ENCODE results near the gene KDM3B. TPM values are rescaled to one million over a fixed set of nuclear protein-coding genes. Genes with fewer than 3 reads are reported as not detected.

Gene KDM3B
- total and polyA plus RNA-seq, 2 of the 8 experiments (the other 6 are each of a cell fraction or from before 2014, with no cell fraction given), result 27.1 to 78.1 TPM

DNA sequence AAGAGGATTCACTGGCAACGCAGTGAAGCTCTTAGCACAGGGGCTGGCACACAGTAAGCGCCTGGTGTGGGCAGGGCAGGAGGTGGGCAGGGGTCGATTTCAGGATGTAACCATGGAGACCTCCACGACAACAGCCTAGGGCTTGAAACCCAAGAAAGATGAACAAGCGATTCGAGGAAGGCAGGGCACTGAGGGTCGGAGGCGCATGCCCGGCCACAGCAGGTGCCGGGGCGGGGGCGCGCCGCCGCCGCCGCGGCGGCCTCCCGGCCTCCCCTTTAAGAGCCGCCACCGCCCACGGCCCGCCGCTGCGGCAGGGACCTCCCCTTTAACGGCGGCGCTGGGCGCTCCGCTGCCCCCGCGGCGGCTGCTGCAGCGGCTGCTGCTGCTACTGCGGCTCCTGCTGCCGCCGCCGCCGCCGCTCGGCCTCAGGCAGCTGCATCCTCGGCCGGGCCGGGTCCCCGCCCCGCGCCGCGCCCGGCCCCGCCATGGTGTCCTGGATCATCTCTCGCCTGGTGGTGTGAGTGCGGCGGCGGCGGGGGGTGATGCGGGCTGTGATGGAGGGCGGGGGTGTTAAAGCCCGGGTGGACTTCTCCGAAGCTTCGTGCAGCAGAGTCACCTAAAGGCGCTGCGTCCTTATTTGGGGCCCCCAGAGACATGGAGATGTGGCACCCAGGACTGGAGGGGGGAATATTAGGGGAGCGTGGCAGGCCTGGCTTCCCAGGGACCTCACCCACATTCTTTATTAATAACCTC lies 86.4 kb downstream of the KDM3B start, which contains the start of gene REEP2:
REEP2 (plus strand) TSS at position 334 of the 753 bp plus-strand sequence; CDS start at position 486, 152 bp downstream.
- H4K8ac ChIP-seq (ENCODE audit: extremely low read depth, insufficient read depth, low read length), result no peak within 1 kb of the TSS
- TF ChIP-seq CBX5 (IDR thresholded peaks at IDR 0.05; ENCODE audit: low read depth, low read length) (no peak), SP1 (IDR thresholded peaks at IDR 0.05; ENCODE audit: low read depth, low read length) (no peak), BCL11A (IDR thresholded peaks at IDR 0.05; ENCODE audit: low read depth in 2 of 2, low read length in 2 of 2) (no peak), CBX8 (IDR thresholded peaks at IDR 0.05; ENCODE audit: borderline replicate concordance, low read depth, low read length) (no peak), HDAC2 (IDR thresholded peaks at IDR 0.05; ENCODE audit: borderline replicate concordance in 1 of 2, low read depth in 2 of 2, low read length in 2 of 2) (no peak), RAD21 (IDR thresholded peaks at IDR 0.05 in 1 of 2, conservative IDR thresholded peaks at IDR 0.05 in 1 of 2; ENCODE audit: low read depth in 2 of 2, low read length in 2 of 2) (no peak), GABPA (IDR thresholded peaks at IDR 0.05; ENCODE audit: borderline replicate concordance, insufficient read depth, low read length) (no peak), EP300 (IDR thresholded peaks at IDR 0.05; ENCODE audit: borderline replicate concordance in 1 of 2, low read depth in 2 of 2, low read length in 2 of 2) (peak in 1 of 2 experiments; percentile 85; a peak in 1 of 3 replicates)
- TF ChIP-seq, protein P1, sequence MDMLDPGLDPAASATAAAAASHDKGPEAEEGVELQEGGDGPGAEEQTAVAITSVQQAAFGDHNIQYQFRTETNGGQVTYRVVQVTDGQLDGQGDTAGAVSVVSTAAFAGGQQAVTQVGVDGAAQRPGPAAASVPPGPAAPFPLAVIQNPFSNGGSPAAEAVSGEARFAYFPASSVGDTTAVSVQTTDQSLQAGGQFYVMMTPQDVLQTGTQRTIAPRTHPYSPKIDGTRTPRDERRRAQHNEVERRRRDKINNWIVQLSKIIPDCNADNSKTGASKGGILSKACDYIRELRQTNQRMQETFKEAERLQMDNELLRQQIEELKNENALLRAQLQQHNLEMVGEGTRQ (IDR thresholded peaks at IDR 0.05; ENCODE audit: low read length), result peak; percentile 11; the same call in 1 of the 2 replicates

More for the DNA sequence above, 86.4 kb downstream of the KDM3B start, which contains the start of gene REEP2:
- Histone ChIP-seq H3K79me1 (ENCODE audit: low read depth, low read length) (0 out of 2 replicates have a peak, but pooled peaks cover 3% of the 10 kb centered on the region), H2BK5ac (ENCODE audit: low read depth, low read length) (no peak within 1 kb of the TSS), H3K56ac (replicated peaks; ENCODE audit: insufficient read length, low read depth, low read length) (peak within 1 kb of the TSS; percentile 85), H4K5ac (ENCODE audit: insufficient read length, low read depth, low read length) (no peak within 1 kb of the TSS), H4K20me1 (replicated peaks in 1 of 2; ENCODE audit: control insufficient read depth in 1 of 2, insufficient read depth in 2 of 2, low read length in 2 of 2) (peaks cover 3% of the 10 kb centered on the region in 2 experiments), H3K4me2 (ENCODE audit: insufficient read depth in 1 of 2, low read depth in 2 of 2, low read length in 2 of 2) (peak within 1 kb of the TSS; percentile 97 to 99), H3K4me1 (replicated peaks in 1 of 4; ENCODE audit: control insufficient read depth in 3 of 4, insufficient read depth in 4 of 4, low read length in 3 of 4) (peaks cover 0 to 20% (median 14%) of the 10 kb centered on the region in 4 experiments; a peak in 6 of 7 replicates), H2BK120ac (replicated peaks; ENCODE audit: low read depth, low read length) (no peak within 1 kb of the TSS), H3K4me3 (ENCODE audit: extremely low read depth in 1 of 4, insufficient read depth in 2 of 4, low read depth in 3 of 4, low read length in 4 of 4) (peak within 1 kb of the TSS; percentile 74 to 98 (median 84)), H3K9me3 (ENCODE audit: insufficient read depth in 2 of 2, low read depth in 1 of 2, low read length in 1 of 2) (no peaks in the 10 kb centered on the region), H2AK5ac (ENCODE audit: low read depth, low read length) (no peak within 1 kb of the TSS), H3K23ac (ENCODE audit: insufficient read length) (no peak within 1 kb of the TSS), H3K79me2 (ENCODE audit: control insufficient read depth in 1 of 2, insufficient read depth in 2 of 2, low read length in 2 of 2) (no peaks in the 10 kb centered on the region), H2BK12ac (ENCODE audit: low read depth, low read length) (no peak within 1 kb of the TSS), H3K27ac (ENCODE audit: low read depth, low read length) (no peak within 1 kb of the TSS), H3K23me2 (ENCODE audit: low read depth, low read length) (peaks cover 13% of the 10 kb centered on the region), H3K14ac (ENCODE audit: insufficient read length) (no peak within 1 kb of the TSS), H3K18ac (ENCODE audit: extremely low read depth, low read length) (peak within 1 kb of the TSS; percentile 71), H2BK20ac (ENCODE audit: low read length) (no peak within 1 kb of the TSS), H3K36me3 (ENCODE audit: control insufficient read depth in 2 of 4, insufficient read depth in 4 of 4, low read length in 3 of 4) (peaks cover 4 to 16% (median 10%) of the 10 kb centered on the region in 4 experiments; a peak in 7 of 8 replicates), H3K4ac (replicated peaks; ENCODE audit: insufficient read length, low read depth, low read length) (peak within 1 kb of the TSS; percentile 36), H2AFZ (ENCODE audit: low read length) (peak within 1 kb of the TSS; percentile 87; the same call in 1 of the 2 replicates), H3K9ac (replicated peaks in 1 of 4; ENCODE audit: extremely low read depth in 1 of 4, low read depth in 3 of 4, low read length in 3 of 4) (peak within 1 kb of the TSS; percentile 34 to 74 (median 41); a peak in 4 of 7 replicates), H4K91ac (replicated peaks; ENCODE audit: insufficient read length, low read length) (no peak within 1 kb of the TSS), H3K27me3 (replicated peaks in 1 of 4; ENCODE audit: control insufficient read depth in 3 of 4, extremely low read depth in 1 of 4, insufficient read depth in 3 of 4, low read length in 3 of 4) (no peaks in the 10 kb centered on the region), H2BK15ac (ENCODE audit: low read length) (no peak within 1 kb of the TSS)
- POLR2A ChIA-PET (ENCODE audit: partially characterized antibody), result interaction anchor here (0.8 to 4.0 kb wide), 19 partner anchors 9 to 260 kb away, joined by 3 to 22 read pairs (median 5); partner anchors contain the start of genes BRD8, CDC25C, EGR1 and ETF1
- DNase-seq (ENCODE audit: low read depth in 1 of 2, low spot score in 2 of 2) (peak; percentile 34 to 72), FAIRE-seq (no peak)
- CTCF ChIA-PET (ENCODE audit: partially characterized antibody), result interaction anchor here (0.7 to 3.2 kb wide), 9 partner anchors 9 to 329 kb away, joined by 3 to 34 read pairs (median 3); no protein-coding TSS in a partner anchor
- 2% methylated on average over 32 of the region's 65 CpGs; no CpG with 5 or more reads in 1 of the 2 experiments for WGBS, 2 experiments (ENCODE audit: extremely low coverage in 1 of 2, insufficient coverage in 1 of 2, insufficient read length in 1 of 2, insufficient replicate concordance in 2 of 2, low coverage in 1 of 2, low lambda C conversion rate in 2 of 2, missing lambda C conversion rate in 1 of 2)

Measured in H1 (cell line).